HL-60 (cell line): ENCODE measurements around the gene LRGUK.

Experiments used
- POLR2AphosphoS5 ChIP-seq: IDR thresholded peaks from 2 replicates; pipeline ENCODE4 v1.6.1; 2012; ENCODE audit warnings: low read depth
- TF ChIP-seq, protein P1 (sequence below): IDR thresholded peaks from one replicate; pipeline ENCODE4 v1.5.1; 2011; ENCODE audit warnings: low read length, control low read depth, inconsistent platforms; ENCODE audit not compliant: insufficient read depth

DNA sequence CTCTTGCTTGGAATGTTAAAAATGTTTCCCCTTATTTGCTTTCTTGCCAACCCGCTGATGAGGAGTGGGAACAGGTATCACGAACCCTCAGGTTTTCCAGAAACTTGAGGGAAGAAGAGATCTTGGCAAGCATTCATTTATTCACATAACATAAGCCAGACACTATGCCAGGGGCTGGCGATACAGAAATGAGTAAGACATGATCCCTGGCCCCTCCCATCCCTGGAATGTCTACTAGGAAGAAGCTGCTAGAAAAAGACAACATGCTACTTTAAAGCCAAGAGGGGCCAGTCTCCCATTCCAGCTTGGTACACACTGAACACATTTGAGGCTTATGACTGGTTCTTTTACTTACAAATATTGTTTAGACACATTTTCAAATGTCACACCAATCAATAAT lies 163.1 kb downstream of the LRGUK start:
- TF ChIP-seq, protein P1, sequence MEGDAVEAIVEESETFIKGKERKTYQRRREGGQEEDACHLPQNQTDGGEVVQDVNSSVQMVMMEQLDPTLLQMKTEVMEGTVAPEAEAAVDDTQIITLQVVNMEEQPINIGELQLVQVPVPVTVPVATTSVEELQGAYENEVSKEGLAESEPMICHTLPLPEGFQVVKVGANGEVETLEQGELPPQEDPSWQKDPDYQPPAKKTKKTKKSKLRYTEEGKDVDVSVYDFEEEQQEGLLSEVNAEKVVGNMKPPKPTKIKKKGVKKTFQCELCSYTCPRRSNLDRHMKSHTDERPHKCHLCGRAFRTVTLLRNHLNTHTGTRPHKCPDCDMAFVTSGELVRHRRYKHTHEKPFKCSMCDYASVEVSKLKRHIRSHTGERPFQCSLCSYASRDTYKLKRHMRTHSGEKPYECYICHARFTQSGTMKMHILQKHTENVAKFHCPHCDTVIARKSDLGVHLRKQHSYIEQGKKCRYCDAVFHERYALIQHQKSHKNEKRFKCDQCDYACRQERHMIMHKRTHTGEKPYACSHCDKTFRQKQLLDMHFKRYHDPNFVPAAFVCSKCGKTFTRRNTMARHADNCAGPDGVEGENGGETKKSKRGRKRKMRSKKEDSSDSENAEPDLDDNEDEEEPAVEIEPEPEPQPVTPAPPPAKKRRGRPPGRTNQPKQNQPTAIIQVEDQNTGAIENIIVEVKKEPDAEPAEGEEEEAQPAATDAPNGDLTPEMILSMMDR, result no peak
- TF ChIP-seq POLR2AphosphoS5, result no peak
